ENCODE measurements around the gene MUC12. TPM values are rescaled to one million over a fixed set of nuclear protein-coding genes. Genes with fewer than 3 reads are reported as not detected.

MUC12 gene
- total and polyA plus RNA-seq, 2 donors from 2014 or later: 3.8 TPM; not detected in 1

DNA sequence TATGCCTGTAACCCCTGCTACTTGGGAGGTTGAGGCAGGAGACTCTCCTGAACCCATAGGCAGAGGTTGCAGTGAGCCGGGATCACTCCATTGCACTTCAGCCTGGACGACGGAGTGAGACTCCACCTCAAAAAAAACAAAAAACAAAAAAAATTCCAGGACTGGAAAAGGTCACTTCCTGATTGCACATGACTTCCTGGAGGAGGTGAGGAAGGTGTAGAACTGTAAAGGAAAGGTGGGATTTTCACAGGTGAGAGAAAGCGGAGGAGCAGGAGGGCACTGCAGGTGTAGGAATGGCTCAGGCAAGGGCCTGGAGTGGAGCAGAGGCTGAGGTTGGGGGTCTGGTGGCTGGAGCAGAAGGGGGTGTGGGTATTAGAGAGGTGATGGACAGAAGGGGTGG is 23.3 kb upstream of the MUC12 start:
- H3K9me3 ChIP-seq (ENCODE audit: control insufficient read depth in 2 of 3, insufficient read depth in 1 of 3, low read length in 3 of 3): no peaks in the 10 kb centered on the region
- H3K9ac ChIP-seq (ENCODE audit: low read length in 3 of 3): no peak overlapping the region
- no peak overlapping the region for H3K4me3 ChIP-seq (ENCODE audit: low read length in 3 of 3)
- DNase-seq (no peak), FAIRE-seq (no peak)
- H3K27me3 ChIP-seq (ENCODE audit: control insufficient read depth, insufficient read depth, low read length): no peaks in the 10 kb centered on the region
- no peak overlapping the region for H3K27ac ChIP-seq (ENCODE audit: low read depth in 2 of 2, low read length in 2 of 2)
- TF ChIP-seq, protein P1, sequence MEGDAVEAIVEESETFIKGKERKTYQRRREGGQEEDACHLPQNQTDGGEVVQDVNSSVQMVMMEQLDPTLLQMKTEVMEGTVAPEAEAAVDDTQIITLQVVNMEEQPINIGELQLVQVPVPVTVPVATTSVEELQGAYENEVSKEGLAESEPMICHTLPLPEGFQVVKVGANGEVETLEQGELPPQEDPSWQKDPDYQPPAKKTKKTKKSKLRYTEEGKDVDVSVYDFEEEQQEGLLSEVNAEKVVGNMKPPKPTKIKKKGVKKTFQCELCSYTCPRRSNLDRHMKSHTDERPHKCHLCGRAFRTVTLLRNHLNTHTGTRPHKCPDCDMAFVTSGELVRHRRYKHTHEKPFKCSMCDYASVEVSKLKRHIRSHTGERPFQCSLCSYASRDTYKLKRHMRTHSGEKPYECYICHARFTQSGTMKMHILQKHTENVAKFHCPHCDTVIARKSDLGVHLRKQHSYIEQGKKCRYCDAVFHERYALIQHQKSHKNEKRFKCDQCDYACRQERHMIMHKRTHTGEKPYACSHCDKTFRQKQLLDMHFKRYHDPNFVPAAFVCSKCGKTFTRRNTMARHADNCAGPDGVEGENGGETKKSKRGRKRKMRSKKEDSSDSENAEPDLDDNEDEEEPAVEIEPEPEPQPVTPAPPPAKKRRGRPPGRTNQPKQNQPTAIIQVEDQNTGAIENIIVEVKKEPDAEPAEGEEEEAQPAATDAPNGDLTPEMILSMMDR (IDR thresholded peaks at IDR 0.05; ENCODE audit: borderline replicate concordance, extremely low read depth, insufficient read depth): no peak
- intact Hi-C loops (cut with DNase I): no loop called here
- H3K36me3 ChIP-seq (ENCODE audit: control insufficient read depth in 2 of 3, insufficient read depth in 3 of 3, low read length in 3 of 3): no peaks in the 10 kb centered on the region
- H3K4me1 ChIP-seq (ENCODE audit: control insufficient read depth in 2 of 3, insufficient read depth in 2 of 3, low read depth in 1 of 3, low read length in 3 of 3): no peaks in the 10 kb centered on the region

DNA sequence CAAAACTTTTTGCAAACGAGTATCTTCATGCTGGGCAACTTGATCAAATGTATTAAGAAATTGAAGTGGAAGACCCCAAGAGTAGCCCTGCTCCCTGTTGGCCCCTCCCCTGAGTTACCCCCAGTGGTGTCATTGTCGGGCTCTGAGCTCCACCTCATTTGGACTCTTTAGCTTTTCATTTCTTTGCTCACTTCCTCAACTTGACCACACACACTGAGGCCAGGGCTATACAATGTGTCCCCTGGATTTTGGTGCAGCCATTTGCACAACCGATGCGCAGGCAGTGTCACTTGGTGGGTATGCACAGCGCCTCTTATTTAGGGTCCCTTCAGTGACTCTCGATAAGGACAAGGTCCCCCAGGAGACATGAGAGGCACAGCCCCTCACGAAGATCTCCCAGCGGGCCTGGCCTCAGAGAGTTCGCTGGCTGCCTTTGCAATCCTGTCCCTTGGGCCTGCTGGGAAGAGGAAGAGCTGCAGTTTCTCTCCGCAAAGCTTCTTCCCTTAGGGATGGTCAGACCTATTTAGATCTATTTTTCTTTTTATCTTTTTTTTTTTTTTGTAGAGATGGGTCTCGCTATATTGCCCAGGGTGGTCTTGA is 22.5 kb upstream of the MUC12 start:
- no peaks in the 10 kb centered on the region for H3K9me3 ChIP-seq (ENCODE audit: control insufficient read depth in 2 of 3, insufficient read depth in 1 of 3, low read length in 3 of 3)
- FAIRE-seq: no peak

DNA sequence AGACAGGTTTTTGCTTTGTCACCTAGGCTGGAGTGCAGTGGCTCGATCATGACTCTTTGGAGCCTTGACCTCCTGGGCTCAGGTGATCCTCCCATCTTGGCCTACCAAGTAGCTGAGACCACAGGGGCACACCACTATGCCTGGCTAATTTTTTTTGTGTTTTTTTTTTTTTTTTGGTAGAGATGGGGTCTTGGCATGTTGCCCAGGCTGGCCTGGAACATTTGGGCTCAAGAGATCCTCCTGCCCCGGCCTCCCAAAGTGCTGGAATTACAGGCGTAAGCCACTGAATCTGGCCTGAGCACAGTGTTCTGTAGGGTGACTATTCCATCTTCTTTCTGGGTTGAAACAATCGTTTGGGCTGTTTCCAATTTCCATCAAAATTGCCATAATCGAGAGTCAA is 21.6 kb upstream of the MUC12 start:
- DNase-seq: no peak
- FAIRE-seq: no peak

More for the DNA sequence above, 22.5 kb upstream of the MUC12 start:
- intact Hi-C loops (cut with DNase I): no loop called here
- H3K9ac ChIP-seq (ENCODE audit: low read length in 3 of 3): no peak overlapping the region
- DNase-seq: no peak
- H3K27me3 ChIP-seq (ENCODE audit: control insufficient read depth, insufficient read depth, low read length): no peaks in the 10 kb centered on the region
- H3K4me3 ChIP-seq (ENCODE audit: low read length in 3 of 3): no peak overlapping the region
- no peaks in the 10 kb centered on the region for H3K4me1 ChIP-seq (ENCODE audit: control insufficient read depth in 2 of 3, insufficient read depth in 2 of 3, low read depth in 1 of 3, low read length in 3 of 3)
- TF ChIP-seq, protein P1 (IDR thresholded peaks at IDR 0.05; ENCODE audit: borderline replicate concordance, extremely low read depth, insufficient read depth): no peak
- no peak overlapping the region for H3K27ac ChIP-seq (ENCODE audit: low read depth in 2 of 2, low read length in 2 of 2)
- no peaks in the 10 kb centered on the region for H3K36me3 ChIP-seq (ENCODE audit: control insufficient read depth in 2 of 3, insufficient read depth in 3 of 3, low read length in 3 of 3)

More for the DNA sequence above, 21.6 kb upstream of the MUC12 start:
- Histone ChIP-seq H3K27me3 (ENCODE audit: control insufficient read depth, insufficient read depth, low read length) (no peaks in the 10 kb centered on the region), H3K4me1 (ENCODE audit: control insufficient read depth in 2 of 3, insufficient read depth in 2 of 3, low read depth in 1 of 3, low read length in 3 of 3) (no peaks in the 10 kb centered on the region), H3K9me3 (ENCODE audit: control insufficient read depth in 2 of 3, insufficient read depth in 1 of 3, low read length in 3 of 3) (no peaks in the 10 kb centered on the region), H3K27ac (ENCODE audit: low read depth in 2 of 2, low read length in 2 of 2) (no peak overlapping the region), H3K4me3 (ENCODE audit: low read length in 3 of 3) (no peak overlapping the region), H3K9ac (ENCODE audit: low read length in 3 of 3) (no peak overlapping the region), H3K36me3 (ENCODE audit: control insufficient read depth in 2 of 3, insufficient read depth in 3 of 3, low read length in 3 of 3) (no peaks in the 10 kb centered on the region)
- TF ChIP-seq, protein P1 (IDR thresholded peaks at IDR 0.05; ENCODE audit: borderline replicate concordance, extremely low read depth, insufficient read depth): no peak
- intact Hi-C loops (cut with DNase I): no loop called here

Data from kidney (tissue), 14 donors.